GM18508 (cell line): ENCODE measurements around the gene CTRB2.

Experiments
- ATAC-seq: cut with Tn5 transposase; IDR thresholded peaks from one replicate; pipeline ENCODE4 v1.9.1; 2021; ENCODE audit warnings: moderate number of reproducible peaks; ENCODE audit not compliant: insufficient read depth, unreplicated experiment

The CTRB2 gene

DNA sequence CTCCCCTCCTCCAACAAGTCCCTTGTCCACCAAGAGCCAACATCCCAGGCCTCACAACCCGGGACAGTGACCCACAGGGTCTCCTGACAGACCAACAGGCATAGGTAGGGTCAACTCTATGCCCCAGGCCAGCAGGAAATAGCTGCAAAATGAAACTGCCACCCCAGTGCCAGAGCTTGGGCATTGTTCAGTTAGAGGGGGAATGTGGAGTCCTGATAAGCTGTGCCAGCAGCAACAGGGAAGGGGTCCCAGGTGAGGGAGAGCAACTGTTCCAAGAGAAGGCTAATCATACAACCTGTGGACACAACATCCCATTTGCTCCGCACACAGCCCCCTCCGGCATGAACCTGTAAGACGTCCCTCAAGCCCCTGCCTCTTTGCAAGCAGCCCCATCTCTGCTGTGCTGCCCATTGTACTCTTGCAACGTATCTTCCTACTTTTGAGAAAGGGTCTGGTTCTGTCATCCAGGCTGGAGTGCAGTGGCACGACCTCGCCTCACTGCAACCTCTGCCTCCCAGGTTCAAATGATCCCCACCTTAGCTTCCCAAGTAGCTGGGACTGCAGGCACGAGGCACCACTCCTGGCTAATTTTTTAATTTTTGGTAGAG lies 17.2 kb downstream of the CTRB2 start:
- ATAC-seq, result no peak

DNA sequence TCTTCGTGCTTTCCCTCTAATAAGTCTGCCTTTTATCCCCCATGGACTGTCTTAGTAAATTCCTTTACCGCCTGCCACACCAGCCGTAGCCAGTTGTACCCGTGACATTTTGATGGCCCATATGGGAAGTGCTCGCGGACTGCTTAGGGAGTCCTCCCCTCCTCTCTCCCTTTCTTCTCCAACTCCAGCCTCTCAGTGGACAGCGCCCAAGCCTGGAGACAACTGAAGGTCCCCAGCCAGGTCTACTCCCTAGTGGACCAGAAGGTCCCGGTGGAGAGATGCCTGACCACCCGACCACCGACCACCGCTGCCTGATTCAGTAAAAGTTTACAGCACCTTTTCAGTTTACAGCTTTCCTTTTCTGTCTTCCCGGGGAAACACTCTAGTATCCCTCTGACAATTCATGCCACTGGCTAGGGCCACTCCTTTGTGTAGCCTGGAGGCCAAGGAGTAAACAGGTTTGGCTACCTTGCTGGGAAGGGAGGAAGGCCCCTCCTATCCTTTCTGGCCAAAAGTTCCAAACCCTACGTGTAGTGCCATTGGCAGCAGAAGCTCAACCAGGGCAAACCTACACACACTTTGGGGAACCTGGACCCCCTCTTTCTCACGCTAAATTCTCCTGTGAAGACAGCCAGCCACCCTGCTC lies 18.0 kb downstream of the CTRB2 start:
- ATAC-seq, result no peak

DNA sequence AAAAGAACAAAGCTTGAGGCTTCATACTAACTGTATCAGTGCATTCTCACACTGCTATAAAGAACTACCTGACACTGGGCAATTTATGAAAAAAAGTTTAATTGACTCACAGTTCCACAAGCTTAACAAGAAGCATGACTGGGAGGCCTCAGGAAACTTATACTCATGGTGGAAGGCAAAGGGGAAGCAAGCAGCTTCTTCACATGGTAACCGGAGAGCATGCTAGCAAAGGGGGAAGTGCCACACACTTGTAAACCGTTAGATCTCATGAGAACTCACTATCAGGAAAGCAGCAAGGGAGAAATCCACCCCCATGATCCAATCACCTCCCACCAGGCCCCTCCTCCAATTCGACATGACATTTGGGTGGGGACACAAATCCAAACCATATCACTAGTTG lies 25.3 kb downstream of the CTRB2 start:
- ATAC-seq, result no peak

DNA sequence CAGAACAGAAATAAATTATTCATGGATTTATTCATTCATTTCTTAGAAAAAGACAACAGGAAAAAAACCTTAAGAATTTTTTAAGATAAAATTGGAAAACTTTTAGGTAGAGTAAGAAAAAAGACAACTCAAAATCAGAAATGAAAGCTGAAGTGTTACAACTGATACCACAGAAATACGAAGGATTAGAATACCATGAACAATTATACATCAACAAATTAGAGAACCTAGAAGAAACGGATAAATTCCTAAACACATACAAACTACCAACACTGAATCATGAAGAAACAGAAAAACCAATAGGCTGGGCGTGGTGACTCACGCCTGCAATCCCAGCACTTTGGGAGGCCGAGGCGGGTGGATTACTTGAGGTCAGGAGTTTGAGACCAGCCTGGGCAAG lies 27.8 kb downstream of the CTRB2 start:
- no peak for ATAC-seq

DNA sequence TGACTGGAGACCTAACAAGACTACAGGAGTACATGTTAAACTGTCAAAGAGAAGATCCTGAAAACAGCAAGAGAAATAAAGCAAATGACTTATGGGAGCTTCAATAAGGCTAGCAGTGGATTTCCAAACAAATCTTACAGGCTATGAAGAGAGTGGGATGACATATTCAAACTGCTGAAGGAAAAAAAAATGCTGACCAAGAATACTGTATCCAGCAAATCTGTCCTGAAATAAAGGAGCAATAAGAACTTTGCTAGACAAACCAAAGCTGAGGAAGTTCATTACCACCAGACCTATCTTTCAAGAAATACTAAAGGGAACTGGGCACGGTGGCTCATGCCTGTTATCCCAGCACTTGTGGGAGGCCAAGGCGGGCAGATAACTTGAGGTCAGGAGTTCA lies 30.0 kb downstream of the CTRB2 start:
- no peak for ATAC-seq

DNA sequence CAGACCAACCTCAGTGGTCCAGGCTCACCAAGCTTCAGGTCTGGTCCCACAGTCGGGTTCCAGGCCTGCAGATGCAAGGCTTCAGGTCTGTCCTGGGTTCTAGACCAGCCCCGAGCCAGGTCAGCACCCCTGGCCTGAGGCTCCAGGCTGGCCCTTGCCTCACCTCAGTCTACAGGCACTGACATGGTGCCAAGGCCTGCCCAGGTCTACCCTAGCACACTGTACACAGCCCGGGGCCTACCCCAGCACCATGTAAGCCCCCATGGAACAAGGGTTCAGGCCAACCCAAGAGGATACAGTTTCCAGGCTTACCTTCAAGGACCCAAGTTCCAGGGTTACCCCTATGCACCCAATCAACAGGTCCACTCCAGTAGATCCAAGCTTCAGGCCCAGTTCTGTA lies 31.9 kb downstream of the CTRB2 start:
- no peak for ATAC-seq

DNA sequence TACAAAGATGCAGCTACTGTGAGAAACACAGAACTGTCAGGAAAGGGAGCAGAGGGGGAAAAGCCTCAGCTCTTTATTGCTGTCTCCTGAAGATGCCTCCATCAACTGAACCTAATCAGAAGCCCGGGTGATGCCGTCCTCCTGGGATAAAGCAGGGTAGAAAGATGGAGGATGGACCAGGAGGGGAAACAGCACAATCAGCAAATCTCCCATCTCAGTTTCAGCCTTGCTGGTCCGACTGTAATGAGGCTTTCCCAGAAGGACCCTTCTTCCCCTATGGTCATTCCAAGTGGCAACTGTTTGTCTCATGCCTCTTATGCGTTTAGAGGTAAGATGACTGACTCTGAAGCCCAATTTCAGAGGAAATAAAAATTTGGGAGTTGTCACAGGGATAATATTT lies 34.4 kb downstream of the CTRB2 start:
- no peak for ATAC-seq

DNA sequence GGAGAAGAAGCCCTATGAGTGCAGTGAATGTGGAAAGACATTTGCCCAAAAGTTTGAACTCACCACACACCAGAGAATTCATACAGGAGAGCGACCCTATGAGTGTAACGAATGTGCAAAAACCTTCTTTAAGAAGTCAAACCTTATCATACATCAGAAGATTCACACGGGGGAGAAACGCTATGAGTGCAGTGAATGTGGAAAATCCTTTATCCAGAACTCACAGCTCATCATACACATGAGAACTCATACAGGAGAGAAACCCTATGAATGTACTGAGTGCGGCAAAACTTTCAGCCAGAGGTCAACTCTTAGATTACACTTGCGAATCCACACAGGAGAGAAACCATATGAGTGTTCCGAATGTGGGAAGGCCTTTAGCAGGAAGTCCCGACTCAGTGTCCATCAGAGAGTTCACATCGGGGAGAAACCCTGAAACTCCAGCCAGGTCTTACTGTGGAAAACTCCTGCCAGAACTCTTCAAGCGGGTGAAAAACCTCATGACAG lies 37.0 kb downstream of the CTRB2 start:
- no peak for ATAC-seq

DNA sequence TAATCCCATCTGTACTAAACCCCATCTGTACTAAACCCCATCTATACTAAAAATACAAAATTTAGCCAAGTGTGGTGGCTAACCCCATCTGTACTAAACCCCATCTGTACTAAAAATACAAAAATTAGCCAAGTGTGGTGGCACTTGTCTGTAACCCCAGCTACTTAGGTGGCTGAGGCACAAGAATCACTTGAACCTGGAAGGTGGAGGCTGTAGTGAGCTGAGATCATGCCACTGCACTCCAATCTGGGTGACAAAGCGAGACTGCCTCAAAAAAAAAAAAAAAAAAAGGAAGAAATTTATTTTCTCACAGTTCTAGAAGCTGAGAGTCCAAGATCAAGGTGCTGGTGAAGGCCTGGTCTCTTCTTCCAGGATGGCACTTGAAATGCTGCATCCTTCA lies 46.6 kb downstream of the CTRB2 start:
- ATAC-seq, result no peak
